BLaER1 treated with 17β-estradiol and CSF1 and Interleukin-3, amounts not matched to agents 10 nM and 100 nM (cell line): ENCODE measurements around the gene APBB1IP.
"Not testable (repeated sequence)": the region's sequence is repeated elsewhere in the genome, so short reads cannot be mapped to it uniquely, and the experiment has no call there.

Experiments
- H3K27ac ChIP-seq, 11 experiments: shearing (Covaris generic); formaldehyde crosslinking; 2 replicates each; pipeline ENCODE4 v1.8.1; 2022
- H3K27me3 ChIP-seq, 11 experiments: shearing (Covaris generic); formaldehyde crosslinking; 2 replicates each; pipeline ENCODE4 v1.8.1; 2022
- H3K36me3 ChIP-seq, 11 experiments: shearing (Covaris generic); formaldehyde crosslinking; 2 replicates each; pipeline ENCODE4 v1.8.1; 2022
- H3K4me1 ChIP-seq, 10 experiments: shearing (Covaris generic); formaldehyde crosslinking; 2 replicates each; pipeline ENCODE4 v1.8.1; 2022
- H3K4me2 ChIP-seq, 11 experiments: shearing (Covaris generic); formaldehyde crosslinking; 2 replicates each; pipeline ENCODE4 v1.8.1; 2022
- H3K4me3 ChIP-seq, 10 experiments: shearing (Covaris generic); formaldehyde crosslinking; 2 replicates each; pipeline ENCODE4 v1.8.1; 2022
- H3K9ac ChIP-seq, 11 experiments: shearing (Covaris generic); formaldehyde crosslinking; 2 replicates each; pipeline ENCODE4 v1.8.1; 2022
- H3K9me3 ChIP-seq, 11 experiments: shearing (Covaris generic); formaldehyde crosslinking; replicated peaks in 1 of 11; 2 replicates each; pipeline ENCODE4 v1.8.1; 2022
- H4K20me1 ChIP-seq, 11 experiments: shearing (Covaris generic); formaldehyde crosslinking; 2 replicates each; pipeline ENCODE4 v1.8.1; 2022
- Cebpa-rat ChIP-seq, 11 experiments: shearing (Covaris generic); IDR thresholded peaks; 2 replicates each; pipeline ENCODE4 v1.8.1; 2022

The APBB1IP gene

GRCh38 chr10:26571655-26572054 lies 133.5 kb downstream of the APBB1IP start:
- H3K9ac ChIP-seq = no peak overlapping the region
- H3K4me1 ChIP-seq = peaks cover 0 to 64% (median 26%) of the 10 kb centered on the region in 10 experiments; a peak in 14 of 20 replicates
- peak overlapping the region in 3 of 11 experiments; percentile 10 to 82 (median 24); a peak in 4 of 22 replicates for H3K4me2 ChIP-seq
- H3K27ac ChIP-seq = no peak overlapping the region
- no peak overlapping the region for H3K4me3 ChIP-seq
- H3K27me3 ChIP-seq = no peaks in the 10 kb centered on the region
- H3K36me3 ChIP-seq = peaks cover 61 to 85% (median 74%) of the 10 kb centered on the region in 11 experiments
- peaks cover 0 to 40% (median 25%) of the 10 kb centered on the region in 11 experiments; a peak in 13 of 22 replicates for H3K9me3 ChIP-seq
- H4K20me1 ChIP-seq = peaks cover 0 to 66% (median 18%) of the 10 kb centered on the region in 11 experiments; a peak in 15 of 22 replicates
- no peak for TF ChIP-seq Cebpa-rat (IDR thresholded peaks at IDR 0.05)

GRCh38 chr10:26573674-26574073 lies 135.5 kb downstream of the APBB1IP start:
- no peak for TF ChIP-seq Cebpa-rat (IDR thresholded peaks at IDR 0.05)
- Histone ChIP-seq H3K27me3 (no peaks in the 10 kb centered on the region), H3K4me3 (no peak overlapping the region), H3K4me1 (peaks cover 0 to 64% (median 26%) of the 10 kb centered on the region in 10 experiments; a peak in 14 of 20 replicates), H3K9ac (no peak overlapping the region), H3K36me3 (peaks cover 42 to 65% (median 56%) of the 10 kb centered on the region in 11 experiments), H3K9me3 (peaks cover 0 to 38% (median 25%) of the 10 kb centered on the region in 11 experiments; a peak in 13 of 22 replicates), H3K27ac (peak overlapping the region in 5 of 11 experiments; percentile 27 to 76 (median 46); a peak in 9 of 22 replicates), H3K4me2 (peak overlapping the region in 7 of 11 experiments; percentile 14 to 82 (median 61); a peak in 11 of 22 replicates), H4K20me1 (peaks cover 0 to 49% (median 11%) of the 10 kb centered on the region in 11 experiments; a peak in 12 of 22 replicates)

- Histone ChIP-seq H3K4me3 (no peak overlapping the region), H3K9me3 (peaks cover 0 to 29% (median 15%) of the 10 kb centered on the region in 11 experiments; a peak in 12 of 22 replicates), H3K4me1 (peaks cover 0 to 62% (median 26%) of the 10 kb centered on the region in 10 experiments; a peak in 14 of 20 replicates), H3K27ac (peak overlapping the region in 7 of 11 experiments; percentile 38 to 76 (median 59); a peak in 14 of 22 replicates), H3K4me2 (peak overlapping the region in 7 of 11 experiments; percentile 21 to 77 (median 42); a peak in 10 of 22 replicates), H3K27me3 (no peaks in the 10 kb centered on the region), H4K20me1 (peaks cover 0 to 39% (median 0%) of the 10 kb centered on the region in 11 experiments; a peak in 7 of 22 replicates), H3K36me3 (peaks cover 31 to 54% (median 44%) of the 10 kb centered on the region in 11 experiments), H3K9ac (peak overlapping the region in 2 of 11 experiments; percentile 23 to 36; a peak in 2 of 22 replicates)
- no peak for TF ChIP-seq Cebpa-rat (IDR thresholded peaks at IDR 0.05)
These were observed 136.6 kb downstream of the APBB1IP start for GRCh38 chr10:26574783-26575182.

GRCh38 chr10:26578371-26578770 lies 140.2 kb downstream of the APBB1IP start:
- peaks cover 0 to 26% (median 0%) of the 10 kb centered on the region in 11 experiments; a peak in 6 of 22 replicates for H4K20me1 ChIP-seq
- not testable (repeated sequence) for H3K4me3 ChIP-seq, H3K9ac ChIP-seq, H3K9me3 ChIP-seq, H3K27me3 ChIP-seq, H3K4me2 ChIP-seq, H3K27ac ChIP-seq
- peaks cover 0 to 26% (median 18%) of the 10 kb centered on the region in 10 experiments; a peak in 14 of 20 replicates for H3K4me1 ChIP-seq
- peaks cover 0 to 19% (median 9%) of the 10 kb centered on the region in 11 experiments; a peak in 14 of 22 replicates for H3K36me3 ChIP-seq

GRCh38 chr10:26579256-26580063 lies 141.3 kb downstream of the APBB1IP start:
- Histone ChIP-seq H3K4me2 (no peak overlapping the region), H3K4me1 (peaks cover 0 to 15% (median 8%) of the 10 kb centered on the region in 10 experiments; a peak in 12 of 20 replicates), H3K36me3 (peaks cover 3 to 16% (median 7%) of the 10 kb centered on the region in 11 experiments; a peak in 9 of 22 replicates), H3K27me3 (no peaks in the 10 kb centered on the region), H4K20me1 (peaks cover 0 to 26% (median 0%) of the 10 kb centered on the region in 11 experiments; a peak in 3 of 22 replicates), H3K9ac (no peak overlapping the region), H3K9me3 (peaks cover 0 to 8% (median 3%) of the 10 kb centered on the region in 11 experiments; a peak in 3 of 22 replicates), H3K27ac (no peak overlapping the region), H3K4me3 (no peak overlapping the region)
- no peak for TF ChIP-seq Cebpa-rat (IDR thresholded peaks at IDR 0.05)

GRCh38 chr10:26586211-26586610 lies 148.1 kb downstream of the APBB1IP start:
- no peak overlapping the region for H3K4me3 ChIP-seq
- peaks cover 0 to 11% (median 0%) of the 10 kb centered on the region in 11 experiments; a peak in 1 of 22 replicates for H4K20me1 ChIP-seq
- no peak overlapping the region for H3K27ac ChIP-seq
- H3K9ac ChIP-seq = no peak overlapping the region
- H3K4me2 ChIP-seq = no peak overlapping the region
- no peaks in the 10 kb centered on the region for H3K27me3 ChIP-seq
- no peaks in the 10 kb centered on the region for H3K9me3 ChIP-seq
- H3K4me1 ChIP-seq = no peaks in the 10 kb centered on the region
- no peak for TF ChIP-seq Cebpa-rat (IDR thresholded peaks at IDR 0.05)
- peaks cover 0 to 48% (median 10%) of the 10 kb centered on the region in 11 experiments; a peak in 13 of 22 replicates for H3K36me3 ChIP-seq

GRCh38 chr10:26588611-26589010 lies 150.5 kb downstream of the APBB1IP start:
- Histone ChIP-seq H3K4me3 (no peak overlapping the region), H3K27ac (no peak overlapping the region), H4K20me1 (peaks cover 0 to 4% (median 0%) of the 10 kb centered on the region in 11 experiments; a peak in 1 of 22 replicates), H3K9ac (no peak overlapping the region), H3K36me3 (peaks cover 3 to 56% (median 23%) of the 10 kb centered on the region in 11 experiments; a peak in 18 of 22 replicates), H3K4me2 (no peak overlapping the region), H3K9me3 (no peaks in the 10 kb centered on the region), H3K4me1 (no peaks in the 10 kb centered on the region), H3K27me3 (no peaks in the 10 kb centered on the region)
- no peak for TF ChIP-seq Cebpa-rat (IDR thresholded peaks at IDR 0.05)

GRCh38 chr10:26589813-26590212 lies 151.7 kb downstream of the APBB1IP start:
- peaks cover 8 to 56% (median 20%) of the 10 kb centered on the region in 11 experiments; a peak in 19 of 22 replicates for H3K36me3 ChIP-seq
- H3K9ac ChIP-seq, H3K4me3 ChIP-seq, H3K9me3 ChIP-seq, H4K20me1 ChIP-seq, H3K4me1 ChIP-seq, H3K27ac ChIP-seq, H3K4me2 ChIP-seq, H3K27me3 ChIP-seq: not testable (repeated sequence)

GRCh38 chr10:26593896-26594295 lies 155.8 kb downstream of the APBB1IP start:
- H3K4me2 ChIP-seq = no peak overlapping the region
- H3K9me3 ChIP-seq = no peaks in the 10 kb centered on the region
- no peaks in the 10 kb centered on the region for H4K20me1 ChIP-seq
- no peak for TF ChIP-seq Cebpa-rat (IDR thresholded peaks at IDR 0.05)
- H3K4me1 ChIP-seq = no peaks in the 10 kb centered on the region
- H3K4me3 ChIP-seq = no peak overlapping the region
- no peak overlapping the region for H3K27ac ChIP-seq
- H3K36me3 ChIP-seq = peaks cover 8 to 39% (median 19%) of the 10 kb centered on the region in 11 experiments; a peak in 19 of 22 replicates
- H3K27me3 ChIP-seq = no peaks in the 10 kb centered on the region
- H3K9ac ChIP-seq = no peak overlapping the region

- H3K27ac ChIP-seq, H4K20me1 ChIP-seq, H3K27me3 ChIP-seq, H3K9ac ChIP-seq, H3K9me3 ChIP-seq, H3K36me3 ChIP-seq, H3K4me3 ChIP-seq: not testable (repeated sequence)
- peaks cover 0 to 19% (median 0%) of the 10 kb centered on the region in 10 experiments; a peak in 6 of 20 replicates for H3K4me1 ChIP-seq
- peak overlapping the region in 3 of 11 experiments; percentile 15 to 47 (median 44); a peak in 4 of 22 replicates for H3K4me2 ChIP-seq
These were observed 165.1 kb downstream of the APBB1IP start for GRCh38 chr10:26603283-26603682.

- not testable (repeated sequence) for H3K27ac ChIP-seq, H3K4me3 ChIP-seq, H3K9ac ChIP-seq, H3K36me3 ChIP-seq, H3K9me3 ChIP-seq, H4K20me1 ChIP-seq, H3K4me2 ChIP-seq, H3K27me3 ChIP-seq
- peaks cover 0 to 19% (median 0%) of the 10 kb centered on the region in 10 experiments; a peak in 6 of 20 replicates for H3K4me1 ChIP-seq
These were observed 166.4 kb downstream of the APBB1IP start for GRCh38 chr10:26604320-26605093.

- not testable (repeated sequence) for H3K36me3 ChIP-seq, H3K27ac ChIP-seq, H4K20me1 ChIP-seq, H3K9me3 ChIP-seq, H3K9ac ChIP-seq, H3K4me3 ChIP-seq, H3K27me3 ChIP-seq, H3K4me2 ChIP-seq
- peaks cover 0 to 19% (median 0%) of the 10 kb centered on the region in 10 experiments; a peak in 6 of 20 replicates for H3K4me1 ChIP-seq
These were observed 168.3 kb downstream of the APBB1IP start for GRCh38 chr10:26606389-26606877.
